ENCODE measurements around the gene BCO2.
A peak's percentile ranks its signal among the peaks of the same experiment; 100 is the strongest.

The BCO2 gene

DNA sequence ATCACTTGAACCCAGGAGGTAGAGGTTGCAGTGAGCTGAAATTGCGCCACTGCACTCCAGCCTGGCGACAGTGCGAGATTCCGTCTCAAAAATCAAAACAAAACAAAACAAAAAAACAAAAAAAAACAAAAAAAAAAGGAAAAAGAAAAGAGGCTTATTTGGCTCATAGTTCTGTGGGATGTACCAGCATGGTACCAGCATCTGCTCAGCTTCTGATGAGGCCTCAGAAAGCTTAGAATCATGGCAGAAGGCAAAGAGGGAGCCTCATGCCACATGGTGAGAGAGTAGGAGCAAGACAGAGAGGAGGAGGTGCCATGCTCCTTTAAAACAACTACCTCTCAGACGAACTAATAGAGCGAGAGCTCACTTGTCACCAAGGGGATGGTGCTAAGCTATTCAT is 40.3 kb downstream of the BCO2 start:
- DNase-seq (ENCODE audit: low read depth), result no peak

DNA sequence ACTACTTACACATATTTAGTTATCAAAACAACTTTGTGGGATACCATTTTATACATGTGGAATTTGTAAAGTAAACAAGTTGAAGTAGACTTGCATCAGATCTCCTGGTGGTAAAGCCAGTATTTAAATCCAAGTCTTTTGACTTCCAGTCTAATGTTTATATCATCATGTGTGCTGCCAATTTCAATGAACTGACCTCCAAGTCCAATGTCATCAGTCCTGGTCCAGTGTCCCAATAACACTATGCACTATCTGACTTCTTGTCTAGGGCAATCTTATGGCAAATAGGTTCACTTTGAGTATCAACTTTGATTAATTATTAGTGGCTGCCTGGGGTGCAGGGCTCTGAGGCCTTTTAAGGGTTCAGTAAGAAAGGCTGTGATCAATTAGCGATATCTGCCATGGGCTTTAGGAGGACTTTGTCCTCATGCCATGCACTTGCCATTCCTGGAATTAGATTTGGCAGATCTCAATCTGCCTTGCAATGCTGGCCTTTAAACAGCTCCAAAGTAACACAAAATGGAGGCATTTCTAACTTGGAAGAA is 41.3 kb downstream of the BCO2 start:
- no peak for DNase-seq (ENCODE audit: low read depth)

DNA sequence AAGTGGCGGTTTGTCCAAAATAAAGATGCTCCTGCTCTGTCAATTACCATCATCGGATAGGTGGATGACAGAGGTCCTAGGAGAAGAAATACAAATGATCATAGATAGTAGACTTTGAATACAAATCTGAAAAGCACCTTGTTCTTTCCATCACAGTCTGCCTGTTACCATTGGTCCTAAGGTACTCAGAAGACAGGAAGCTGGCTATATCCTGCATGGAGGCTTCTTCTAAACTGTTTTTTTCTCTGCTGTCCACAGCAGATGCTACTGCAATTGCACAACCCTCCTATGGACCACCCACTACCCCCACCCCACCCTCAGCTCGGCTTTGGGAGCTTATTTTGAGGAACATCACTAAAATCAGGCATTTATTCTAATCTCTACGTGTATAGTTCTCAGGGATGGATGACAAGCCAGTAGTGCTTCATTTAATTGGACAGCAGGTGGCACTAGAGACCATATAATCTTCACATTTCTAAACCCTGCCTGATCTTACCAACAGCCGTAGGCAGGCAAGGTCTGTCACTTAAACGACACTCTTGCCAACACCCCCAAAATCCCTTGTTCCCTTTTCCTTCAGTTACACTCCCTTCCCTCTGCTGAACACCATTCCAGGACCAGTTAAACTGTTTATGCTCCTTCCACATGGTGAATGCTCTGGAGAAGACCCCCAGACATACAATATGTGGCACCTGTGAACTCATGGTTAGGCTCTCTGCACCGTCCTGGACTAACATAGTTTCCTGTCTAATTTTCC is 44.3 kb downstream of the BCO2 start:
- peak; percentile 5 for DNase-seq (ENCODE audit: low read depth)

DNA sequence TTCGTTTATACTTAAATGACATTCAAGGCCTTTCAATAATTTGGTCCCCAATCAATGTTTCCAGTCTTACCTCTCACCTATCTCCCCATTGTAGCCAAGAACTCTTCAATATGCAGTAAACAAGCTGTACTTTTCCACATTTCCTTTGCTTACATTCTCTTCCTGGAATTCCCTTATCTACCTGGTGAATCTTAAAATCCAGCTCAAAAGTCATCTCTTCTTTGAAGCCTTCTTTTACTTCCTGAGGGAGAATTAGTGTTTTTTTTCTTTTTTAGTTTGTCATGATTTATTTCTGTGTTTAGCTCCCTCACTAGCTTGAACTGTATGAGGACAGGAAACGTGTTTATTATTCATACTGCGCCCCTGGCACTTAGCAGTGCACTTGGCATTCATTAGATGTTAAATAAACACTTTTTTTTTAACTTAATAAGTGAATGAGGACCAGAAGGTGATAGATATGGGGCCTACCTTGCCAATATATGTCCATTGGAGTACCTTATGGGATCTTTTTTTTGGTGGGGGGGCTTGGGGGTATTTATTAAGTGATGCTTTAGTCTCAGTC is 46.0 kb downstream of the BCO2 start:
- no peak for DNase-seq (ENCODE audit: low read depth)

DNA sequence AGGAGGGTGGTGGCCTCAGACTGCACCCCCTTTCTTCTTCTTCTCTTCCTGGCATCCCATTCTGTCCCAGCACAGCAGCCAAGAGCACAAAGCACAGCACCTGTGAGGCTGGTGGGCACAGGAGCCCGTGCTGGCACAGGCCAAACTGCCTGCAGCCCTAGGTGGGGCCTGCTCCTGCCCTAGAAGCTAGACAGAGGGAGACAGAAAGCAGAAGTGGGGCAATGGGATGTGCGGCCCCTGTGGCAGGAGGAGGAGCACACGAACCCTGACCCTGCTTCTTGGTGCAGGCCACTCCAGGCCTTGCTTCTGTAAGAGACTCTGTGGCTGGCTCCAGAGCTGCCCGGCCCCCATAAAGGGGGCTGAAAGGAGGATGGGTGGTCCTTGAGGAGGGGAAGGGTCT is 47.0 kb downstream of the BCO2 start:
- no peak for DNase-seq (ENCODE audit: low read depth)

DNA sequence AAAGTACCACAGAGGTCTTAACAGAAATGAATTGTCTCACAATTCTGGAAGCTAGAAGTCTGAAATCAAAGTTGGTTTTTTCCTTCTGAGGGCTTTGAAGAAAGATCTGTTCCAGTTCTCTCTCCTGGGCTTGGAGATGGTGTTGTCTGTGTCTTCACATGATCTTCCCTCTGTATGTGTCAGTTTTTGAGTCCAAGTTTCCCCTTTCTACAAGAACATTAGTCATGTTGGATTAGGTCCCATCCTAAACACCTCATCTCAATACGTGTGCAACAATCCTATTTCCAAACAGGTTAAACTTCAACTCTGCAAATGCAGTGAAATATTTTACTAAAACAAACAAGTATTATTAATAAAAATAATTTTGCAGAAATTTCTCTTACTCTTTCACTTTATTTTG is 47.8 kb downstream of the BCO2 start:
- no peak for DNase-seq (ENCODE audit: low read depth)

DNA sequence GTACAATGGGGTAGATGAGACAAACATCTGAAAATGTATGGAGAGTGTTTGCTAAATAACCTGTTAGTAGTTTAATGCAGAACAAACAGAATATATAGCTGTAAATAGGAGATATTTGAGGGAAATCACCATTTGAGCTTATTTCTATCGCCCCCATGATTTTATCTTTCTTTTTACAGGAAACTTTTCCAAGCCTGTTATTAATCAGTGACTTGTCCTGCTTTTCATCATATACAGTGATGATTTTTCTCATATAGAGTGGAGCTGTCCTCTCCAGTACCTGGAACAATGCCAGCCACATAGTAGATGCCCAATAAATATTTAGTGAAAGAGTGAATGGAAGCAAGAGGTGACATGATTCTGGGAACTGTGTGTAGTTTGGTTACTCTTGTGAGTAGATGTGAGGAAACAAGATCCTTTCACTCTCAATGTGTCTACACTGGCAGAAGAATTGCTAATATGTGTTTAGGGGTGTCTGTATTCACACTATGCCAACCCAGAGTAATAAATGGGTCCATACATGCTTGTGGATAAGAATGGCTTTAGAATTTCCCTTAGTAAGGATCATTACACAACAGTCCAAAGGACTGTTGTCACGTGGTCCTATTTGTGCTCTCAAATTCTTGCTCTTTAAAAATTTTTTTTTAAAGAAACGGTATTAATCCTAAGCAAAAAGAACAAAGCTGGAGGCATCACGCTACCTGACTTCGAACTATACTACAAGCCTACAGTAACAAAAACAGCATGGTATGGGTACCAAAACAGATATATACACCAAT is 48.6 kb downstream of the BCO2 start:
- DNase-seq (ENCODE audit: low read depth), result no peak

DNA sequence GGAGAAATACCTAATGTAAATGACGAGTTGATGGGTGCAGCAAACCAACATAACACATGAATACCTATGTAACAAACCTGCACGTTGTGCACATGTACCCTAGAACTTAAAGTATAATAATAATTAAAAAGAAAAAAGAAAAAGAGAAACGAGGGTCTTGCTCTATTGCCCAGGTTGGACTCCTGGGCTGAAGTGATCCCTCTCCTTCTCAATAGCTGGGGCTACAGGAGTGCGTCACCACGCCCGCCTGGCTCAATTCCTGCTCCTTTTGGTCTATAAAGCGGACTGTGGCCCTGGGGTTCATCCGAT is 50.4 kb downstream of the BCO2 start:
- no peak for DNase-seq (ENCODE audit: low read depth)

DNA sequence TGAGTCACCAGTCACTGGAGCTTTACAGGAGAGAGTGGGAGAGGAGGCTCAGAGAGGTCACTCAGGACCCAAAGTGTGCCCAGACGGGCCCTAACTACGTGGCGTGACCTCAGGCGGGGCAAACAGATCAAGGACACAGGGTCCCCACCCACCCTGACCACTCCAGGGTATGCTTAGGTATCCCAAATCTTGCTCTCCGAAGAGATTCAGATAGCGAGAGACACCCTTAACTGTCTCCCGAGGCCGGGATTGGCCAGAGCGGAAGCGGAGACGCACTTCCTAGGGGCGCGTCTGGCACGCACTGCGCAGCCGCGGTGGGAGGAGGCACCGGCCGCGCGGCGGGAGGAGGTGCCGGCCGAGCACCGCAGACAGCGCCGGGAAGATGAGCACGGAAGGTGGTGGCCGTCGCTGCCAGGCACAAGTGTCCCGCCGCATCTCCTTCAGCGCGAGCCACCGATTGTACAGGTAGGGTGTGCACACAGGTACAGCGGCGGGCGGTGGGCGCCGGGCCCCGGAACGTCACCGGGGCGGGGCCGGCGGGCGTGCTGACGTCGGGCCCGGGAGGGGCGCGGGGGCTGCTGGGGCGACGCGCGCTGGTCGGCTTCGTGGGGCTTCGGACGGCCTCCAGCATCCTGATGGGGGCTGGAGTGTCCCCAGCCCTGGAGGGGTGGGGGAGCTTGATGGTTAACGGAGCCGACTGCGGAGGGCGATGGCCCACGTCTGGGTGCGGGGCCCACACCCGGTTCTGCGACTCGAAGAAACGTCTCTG is 50.9 kb downstream of the BCO2 start, which contains the start of gene PTS:
PTS (plus strand) TSS at position 367 of the 769 bp plus-strand sequence; CDS start at position 383, 16 bp downstream.
- peak; percentile 69 for DNase-seq (ENCODE audit: low read depth)

DNA sequence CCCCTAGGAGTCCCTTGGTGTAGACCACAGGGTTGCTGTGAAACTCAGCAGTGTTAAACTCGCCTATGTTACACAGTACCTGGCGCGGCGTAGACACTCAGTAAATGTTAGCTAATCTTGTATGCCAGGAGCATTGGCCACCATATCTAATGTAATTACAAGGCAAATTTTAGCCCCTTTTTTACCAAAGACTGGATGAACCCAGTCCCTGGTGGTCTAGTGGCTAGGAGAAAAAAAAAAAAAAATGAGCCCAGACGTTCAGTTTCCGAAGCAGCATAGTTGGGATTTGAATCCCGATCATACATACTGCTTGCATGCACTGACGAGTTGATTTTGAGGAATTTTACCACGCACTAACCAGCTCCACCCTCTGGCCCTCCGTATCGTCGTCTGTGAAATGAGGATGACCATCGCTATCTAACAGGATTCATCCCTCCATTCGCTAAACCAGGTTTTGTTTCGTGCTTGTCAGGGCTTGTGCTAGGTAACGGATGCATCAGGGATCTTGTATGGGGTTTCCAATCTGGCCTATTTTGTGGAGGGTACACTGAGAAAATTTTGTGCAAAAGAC is 51.6 kb downstream of the BCO2 start:
- DNase-seq (ENCODE audit: low read depth), result no peak

DNA sequence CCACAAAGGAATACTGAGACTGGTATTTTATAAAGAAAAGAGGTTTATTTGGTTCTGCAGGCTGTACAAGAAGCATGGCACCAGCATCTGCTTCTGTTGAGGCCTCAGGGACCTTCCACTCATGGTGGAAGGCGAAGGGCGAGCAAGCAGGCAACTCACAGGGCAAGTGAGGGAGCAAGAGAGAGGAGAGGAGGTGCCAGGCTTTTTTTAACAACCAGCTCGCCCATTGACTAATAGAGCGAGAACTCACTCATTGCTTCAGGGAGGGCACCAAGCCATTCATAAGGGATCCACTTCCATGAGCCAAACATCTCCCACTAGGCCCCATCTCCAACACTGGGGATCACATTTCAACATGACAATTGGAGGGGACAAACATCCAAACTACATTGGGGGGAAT is 52.2 kb downstream of the BCO2 start:
- no peak for DNase-seq (ENCODE audit: low read depth)

DNA sequence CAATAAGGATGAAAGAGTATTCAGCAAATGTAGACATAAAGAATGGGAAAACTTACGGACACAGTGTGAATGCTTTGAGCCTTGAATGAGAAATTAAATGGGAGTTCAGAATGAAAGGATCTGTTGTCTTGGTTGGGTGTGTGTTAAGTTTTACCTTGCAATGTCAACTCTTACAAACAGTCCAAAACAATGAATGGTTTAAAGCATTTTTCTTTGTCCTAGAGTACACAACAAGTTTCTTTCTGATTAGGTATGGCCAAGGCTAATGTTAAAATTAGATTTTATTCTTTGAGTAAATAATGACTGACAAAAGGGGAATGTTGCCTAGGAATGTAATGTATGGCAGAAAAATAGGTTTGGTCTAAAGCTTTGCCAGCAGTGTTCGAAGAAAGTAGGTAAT is 53.4 kb downstream of the BCO2 start:
- DNase-seq (ENCODE audit: low read depth), result no peak

DNA sequence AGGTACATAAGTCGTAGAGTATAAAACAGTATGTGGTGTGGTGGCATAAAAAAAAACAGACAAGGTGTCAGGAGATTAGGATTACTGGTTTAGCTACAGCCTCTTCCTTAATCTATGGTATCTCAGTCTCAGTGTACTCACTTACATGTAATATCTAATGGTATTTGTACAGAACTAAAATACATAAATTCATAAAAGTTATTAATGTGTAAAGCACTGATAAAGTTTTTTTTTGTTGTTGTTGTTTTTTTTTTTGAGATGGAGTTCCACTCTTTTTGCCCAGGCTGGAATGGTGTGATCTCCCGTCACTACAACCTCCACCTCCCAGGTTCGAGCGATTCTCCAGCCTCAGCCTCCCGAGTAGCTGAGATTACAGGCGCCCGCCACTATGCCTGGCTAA is 53.8 kb downstream of the BCO2 start:
- no peak for DNase-seq (ENCODE audit: low read depth)

DNA sequence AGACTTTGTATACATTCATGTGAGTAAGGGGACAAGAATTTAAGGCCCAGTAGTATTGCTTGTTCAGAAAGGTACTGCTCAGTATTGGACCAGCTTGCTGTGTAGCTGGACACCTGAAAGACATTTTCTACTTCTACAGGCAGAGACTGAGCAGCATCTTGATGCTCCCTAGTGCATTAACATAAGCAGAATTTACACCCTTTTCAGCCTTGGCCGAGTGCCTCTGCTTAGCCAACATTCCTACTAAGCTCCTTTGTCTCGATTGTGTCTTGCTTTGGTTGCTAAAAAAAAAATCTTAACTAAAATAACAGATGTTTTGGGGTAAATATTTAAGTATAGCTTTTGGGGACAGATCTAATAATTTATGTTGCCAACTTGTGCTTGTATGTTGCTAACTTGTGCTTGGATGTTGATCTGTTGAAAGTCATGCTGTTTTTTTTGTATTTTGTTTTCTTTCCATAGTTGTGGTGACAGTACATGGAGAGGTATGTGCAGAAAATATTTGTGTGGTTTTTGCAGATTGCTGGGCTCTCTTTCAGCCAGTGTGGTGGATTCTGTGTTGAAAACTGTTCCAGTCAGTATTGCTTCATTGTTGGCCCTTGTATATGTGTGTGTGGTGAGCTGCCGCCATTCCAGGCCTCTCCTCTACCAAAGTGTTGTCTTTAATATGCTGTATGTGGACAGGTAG is 54.6 kb downstream of the BCO2 start:
- no peak for DNase-seq (ENCODE audit: low read depth)

DNA sequence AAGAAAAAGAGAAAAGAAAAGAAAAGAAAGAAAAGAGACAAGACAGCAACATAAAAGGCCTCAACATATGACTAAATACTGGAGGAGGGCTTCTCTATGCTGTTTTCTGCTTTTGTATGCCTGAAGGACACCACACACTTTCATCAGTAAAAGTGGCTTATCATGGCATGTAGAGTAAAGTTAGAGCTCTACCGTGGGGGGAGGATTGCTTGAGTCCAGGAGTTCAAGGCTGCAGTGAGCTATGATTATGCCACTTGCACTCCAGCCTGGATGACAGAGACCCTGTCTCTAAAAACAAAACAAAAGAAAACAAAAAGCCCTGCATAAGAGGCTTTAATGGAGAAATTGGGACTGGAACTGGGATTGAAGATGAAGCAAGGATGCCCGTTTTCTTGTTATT is 56.6 kb downstream of the BCO2 start:
- no peak for DNase-seq (ENCODE audit: low read depth)

DNA sequence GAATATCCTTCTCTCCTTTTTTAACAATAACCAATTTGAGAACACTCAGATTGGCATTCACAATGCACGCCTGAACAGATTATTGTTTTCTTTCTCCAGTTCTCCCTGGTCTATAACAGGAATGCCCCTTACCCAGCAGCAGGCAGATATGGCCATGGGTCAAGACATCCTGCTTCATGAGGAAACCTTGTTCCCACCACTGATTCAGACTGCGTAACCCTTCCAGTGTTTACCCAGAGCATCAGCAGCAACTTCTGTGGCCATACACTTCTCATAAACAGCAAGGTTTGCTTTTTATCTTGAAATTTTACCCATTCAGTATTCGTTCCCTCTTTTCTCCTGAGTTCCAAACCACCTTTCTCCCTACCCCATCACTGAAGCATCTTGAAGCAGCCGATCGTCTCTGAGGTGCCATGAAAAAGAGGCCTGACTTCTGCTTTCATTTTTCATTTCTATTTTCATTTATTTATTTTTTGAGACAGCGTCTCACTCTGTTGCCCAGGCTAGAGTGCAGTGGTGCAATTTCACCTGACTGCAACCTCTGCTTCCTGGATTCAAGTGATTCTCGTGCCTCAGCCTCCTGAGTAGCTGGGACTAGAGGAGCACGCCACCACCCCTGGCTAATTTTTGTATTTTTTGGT is 60.6 kb downstream of the BCO2 start:
- DNase-seq (ENCODE audit: low read depth), result no peak

DNA sequence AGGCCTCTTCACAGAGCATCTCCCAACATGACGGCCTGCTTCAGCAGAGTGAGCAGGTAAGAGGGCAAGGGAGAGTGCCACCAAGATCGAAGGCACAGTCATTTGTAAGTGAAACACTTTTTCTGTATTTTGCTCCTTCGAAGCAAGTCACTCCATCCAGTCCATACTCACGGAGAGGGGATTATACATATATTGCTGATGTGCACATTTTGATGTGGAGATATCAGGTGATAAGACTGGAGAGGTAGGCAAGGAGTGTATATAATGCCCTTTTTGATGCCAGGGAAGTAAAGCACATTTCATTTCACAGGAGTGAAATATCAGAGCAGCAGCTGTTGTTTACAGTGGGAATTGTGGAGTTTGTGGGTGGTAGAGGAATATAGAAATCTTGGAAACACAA is 62.1 kb downstream of the BCO2 start:
- DNase-seq (ENCODE audit: low read depth), result no peak

DNA sequence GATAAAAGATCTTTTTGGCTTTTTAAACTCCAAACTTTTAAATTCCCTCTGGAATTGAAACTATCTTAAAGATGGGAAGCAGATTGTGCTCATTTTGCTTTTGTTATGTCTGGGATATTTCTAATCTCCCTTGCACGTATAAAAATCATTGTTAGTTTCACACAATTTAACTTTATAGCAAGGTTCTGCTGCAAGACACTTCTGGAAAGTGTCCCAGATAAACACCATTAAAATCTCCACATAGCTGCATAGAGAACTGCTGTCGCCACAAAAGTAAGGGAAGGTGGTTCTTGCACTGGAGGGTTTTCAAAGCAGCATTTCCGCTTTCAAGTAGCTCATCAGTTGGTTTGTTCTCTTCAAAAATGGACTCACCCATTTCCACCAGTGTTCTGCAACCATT is 62.7 kb downstream of the BCO2 start:
- DNase-seq (ENCODE audit: low read depth), result no peak

DNA sequence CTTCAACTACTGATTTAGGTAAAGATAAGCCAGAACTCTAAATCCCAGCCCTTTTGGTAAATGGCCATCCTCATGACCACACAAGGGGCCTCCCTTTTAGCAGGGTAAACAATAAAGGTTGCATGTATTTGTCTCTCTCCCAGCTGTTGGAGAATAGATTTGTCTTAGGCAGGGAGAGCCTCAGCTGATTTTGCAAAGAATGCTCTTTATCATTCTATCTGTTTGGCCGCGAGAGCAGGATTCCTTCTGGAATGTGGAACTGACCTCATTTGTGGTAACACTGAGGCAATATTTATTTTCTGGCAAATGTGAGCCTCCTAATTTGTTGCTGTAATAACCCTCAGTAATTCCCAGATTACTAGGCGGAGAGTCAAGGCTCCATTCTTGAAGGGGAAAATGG is 66.2 kb downstream of the BCO2 start:
- DNase-seq (ENCODE audit: low read depth), result no peak

DNA sequence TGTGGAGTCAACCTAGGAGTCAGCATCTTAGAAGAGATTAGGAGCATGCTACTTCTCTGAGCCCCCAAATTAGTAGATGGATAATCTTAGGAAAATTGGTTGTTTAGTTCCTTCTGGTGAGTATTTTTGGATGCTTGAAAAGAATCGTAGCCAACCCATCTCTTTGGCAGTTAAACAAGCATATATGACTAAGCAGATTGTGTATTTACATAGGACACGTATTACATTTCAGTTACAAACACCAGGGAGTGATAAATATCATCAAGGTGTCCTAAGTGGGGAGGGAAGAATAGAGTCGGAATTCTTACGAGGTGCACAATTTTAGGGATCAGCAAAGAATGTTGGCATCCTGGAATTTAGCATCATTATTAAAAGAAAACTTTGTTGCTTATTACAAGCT is 71.9 kb downstream of the BCO2 start:
- no peak for DNase-seq (ENCODE audit: low read depth)

DNA sequence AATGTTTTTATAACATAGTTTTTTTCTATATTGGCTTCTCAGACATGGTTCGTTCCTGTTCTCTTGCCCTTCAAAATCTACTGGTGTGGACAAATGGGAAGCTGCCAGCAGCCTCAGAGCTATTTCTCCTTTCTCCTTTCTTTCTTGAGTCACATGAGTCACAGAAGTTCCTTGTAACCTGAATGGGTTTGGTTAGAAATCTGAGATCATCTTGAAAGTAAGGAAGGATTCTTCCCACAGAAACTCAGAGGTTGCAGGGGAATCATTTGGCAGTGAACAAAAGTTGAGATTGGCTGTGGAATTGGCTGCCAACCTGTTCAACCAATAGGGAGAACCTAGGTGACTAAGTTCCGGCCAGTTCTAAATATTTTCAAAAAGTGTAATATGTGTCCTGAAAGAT is 72.9 kb downstream of the BCO2 start:
- no peak for DNase-seq (ENCODE audit: low read depth)
